Measurements from ENCODE around the gene PMP22. TPM values are rescaled to one million over a fixed set of nuclear protein-coding genes. Genes with fewer than 3 reads are reported as not detected.

Gene PMP22
- total RNA-seq, 1 donor from 2014 or later: 0.93 TPM

GRCh38 chr17:15245054-15245453 is 20.1 kb downstream of the PMP22 start:
- H3K36me3 Mint-ChIP-seq (ENCODE audit: insufficient read depth): peaks cover 1% of the 10 kb centered on the region
- H3K27me3 Mint-ChIP-seq: peaks cover 2% of the 10 kb centered on the region
- no peak for TF ChIP-seq CTCF (IDR thresholded peaks at IDR 0.05; ENCODE audit: unreplicated experiment)
- H3K4me1 Mint-ChIP-seq (ENCODE audit: low read depth): no peaks in the 10 kb centered on the region
- no peak overlapping the region for H3K4me3 Mint-ChIP-seq (ENCODE audit: low read depth)
- H3K9me3 Mint-ChIP-seq (ENCODE audit: low read depth): peaks cover 10% of the 10 kb centered on the region
- H3K27ac Mint-ChIP-seq: no peak overlapping the region
- DNase-seq (ENCODE audit: low spot score, unreplicated experiment): no peak

GRCh38 chr17:15240644-15241043 is 24.5 kb downstream of the PMP22 start:
- peaks cover 10% of the 10 kb centered on the region for H3K9me3 Mint-ChIP-seq (ENCODE audit: low read depth)
- H3K27me3 Mint-ChIP-seq: no peaks in the 10 kb centered on the region
- H3K36me3 Mint-ChIP-seq (ENCODE audit: insufficient read depth): peaks cover 1% of the 10 kb centered on the region
- H3K4me1 Mint-ChIP-seq (ENCODE audit: low read depth): no peaks in the 10 kb centered on the region
- no peak for DNase-seq (ENCODE audit: low spot score, unreplicated experiment)
- H3K27ac Mint-ChIP-seq: no peak overlapping the region
- no peak for TF ChIP-seq CTCF (IDR thresholded peaks at IDR 0.05; ENCODE audit: unreplicated experiment)
- no peak overlapping the region for H3K4me3 Mint-ChIP-seq (ENCODE audit: low read depth)

GRCh38 chr17:15239491-15239890 is 25.6 kb downstream of the PMP22 start:
- Mint-ChIP-seq H3K27me3 (no peaks in the 10 kb centered on the region), H3K4me3 (ENCODE audit: low read depth) (no peak overlapping the region), H3K4me1 (ENCODE audit: low read depth) (no peaks in the 10 kb centered on the region), H3K9me3 (ENCODE audit: low read depth) (peaks cover 10% of the 10 kb centered on the region), H3K36me3 (ENCODE audit: insufficient read depth) (peaks cover 1% of the 10 kb centered on the region), H3K27ac (no peak overlapping the region)
- DNase-seq (ENCODE audit: low spot score, unreplicated experiment): no peak
- no peak for TF ChIP-seq CTCF (IDR thresholded peaks at IDR 0.05; ENCODE audit: unreplicated experiment)

GRCh38 chr17:15238676-15239422 is 26.3 kb downstream of the PMP22 start:
- Mint-ChIP-seq H3K9me3 (ENCODE audit: low read depth) (peaks cover 10% of the 10 kb centered on the region), H3K4me3 (ENCODE audit: low read depth) (no peak overlapping the region), H3K4me1 (ENCODE audit: low read depth) (no peaks in the 10 kb centered on the region), H3K27ac (no peak overlapping the region), H3K36me3 (ENCODE audit: insufficient read depth) (peaks cover 1% of the 10 kb centered on the region), H3K27me3 (no peaks in the 10 kb centered on the region)
- no peak for DNase-seq (ENCODE audit: low spot score, unreplicated experiment)
- TF ChIP-seq CTCF (IDR thresholded peaks at IDR 0.05; ENCODE audit: unreplicated experiment): no peak

- Mint-ChIP-seq H3K4me1 (ENCODE audit: low read depth) (no peaks in the 10 kb centered on the region), H3K27me3 (no peaks in the 10 kb centered on the region)
These were observed 27.1 kb downstream of the PMP22 start for GRCh38 chr17:15238057-15238456.

More at GRCh38 chr17:15238057-15238456, 27.1 kb downstream of the PMP22 start:
- Mint-ChIP-seq H3K9me3 (ENCODE audit: low read depth) (peaks cover 8% of the 10 kb centered on the region), H3K4me3 (ENCODE audit: low read depth) (no peak overlapping the region), H3K36me3 (ENCODE audit: insufficient read depth) (peaks cover 1% of the 10 kb centered on the region), H3K27ac (no peak overlapping the region)
- TF ChIP-seq CTCF (IDR thresholded peaks at IDR 0.05; ENCODE audit: unreplicated experiment): no peak
- no peak for DNase-seq (ENCODE audit: low spot score, unreplicated experiment)
